T-helper 1 cell treated with Interleukin-12 subunit alpha and Interleukin-12 subunit beta and Interleukin-4 antibody, amounts not matched to agents 30 μg/mL and 1 μg/mL, for 36 hours (primary cell): ENCODE measurements around the gene AMBRA1.

Experiments
- H3K27ac Mint-ChIP-seq: one replicate; pipeline ENCODE4 v1.8.0; 2021; ENCODE audit warnings: mild to moderate bottlenecking, mixed read lengths
- H3K27me3 Mint-ChIP-seq: one replicate; pipeline ENCODE4 v1.8.0; 2021; ENCODE audit warnings: low read depth, mixed read lengths
- H3K36me3 Mint-ChIP-seq: one replicate; pipeline ENCODE4 v1.8.0; 2021; ENCODE audit warnings: low read depth, mixed read lengths
- H3K4me1 Mint-ChIP-seq: one replicate; pipeline ENCODE4 v1.8.0; 2021; ENCODE audit warnings: low read depth, mixed read lengths
- H3K4me3 Mint-ChIP-seq: one replicate; pipeline ENCODE4 v1.8.0; 2021; ENCODE audit warnings: mild to moderate bottlenecking, moderate library complexity, mixed read lengths
- H3K9me3 Mint-ChIP-seq: one replicate; pipeline ENCODE4 v1.8.0; 2021; ENCODE audit warnings: mixed read lengths

Gene AMBRA1

GRCh38 chr11:46593550-46594373 is at the start of gene AMBRA1:
AMBRA1 (minus strand) TSS chr11:46594023; CDS start chr11:46548380, 45,643 bp downstream.
- peak within 1 kb of the TSS; percentile 97 for H3K4me3 Mint-ChIP-seq
- H3K36me3 Mint-ChIP-seq, result peaks cover 11% of the 10 kb centered on the region
- no peaks in the 10 kb centered on the region for H3K9me3 Mint-ChIP-seq
- no peaks in the 10 kb centered on the region for H3K27me3 Mint-ChIP-seq
- H3K27ac Mint-ChIP-seq, result peak within 1 kb of the TSS; percentile 89
- peaks cover 25% of the 10 kb centered on the region for H3K4me1 Mint-ChIP-seq

GRCh38 chr11:46643531-46643930 is 49.7 kb upstream of the AMBRA1 start:
- Mint-ChIP-seq H3K4me3 (no peak overlapping the region), H3K27ac (no peak overlapping the region), H3K4me1 (peaks cover 5% of the 10 kb centered on the region), H3K27me3 (no peaks in the 10 kb centered on the region), H3K36me3 (peaks cover 34% of the 10 kb centered on the region), H3K9me3 (peaks cover 5% of the 10 kb centered on the region)

GRCh38 chr11:46642627-46643335 is 49.0 kb upstream of the AMBRA1 start:
- H3K36me3 Mint-ChIP-seq, result peaks cover 35% of the 10 kb centered on the region

GRCh38 chr11:46641639-46642038 is 47.8 kb upstream of the AMBRA1 start:
- Mint-ChIP-seq H3K4me1 (peaks cover 6% of the 10 kb centered on the region), H3K4me3 (no peak overlapping the region), H3K27me3 (no peaks in the 10 kb centered on the region), H3K36me3 (peaks cover 37% of the 10 kb centered on the region), H3K9me3 (peaks cover 5% of the 10 kb centered on the region), H3K27ac (no peak overlapping the region)

More at GRCh38 chr11:46642627-46643335, 49.0 kb upstream of the AMBRA1 start:
- Mint-ChIP-seq H3K27ac (no peak overlapping the region), H3K4me3 (no peak overlapping the region), H3K4me1 (peaks cover 6% of the 10 kb centered on the region), H3K9me3 (peaks cover 5% of the 10 kb centered on the region), H3K27me3 (no peaks in the 10 kb centered on the region)

GRCh38 chr11:46640036-46640788 is 46.4 kb upstream of the AMBRA1 start:
- Mint-ChIP-seq H3K36me3 (peaks cover 35% of the 10 kb centered on the region), H3K27me3 (no peaks in the 10 kb centered on the region)

GRCh38 chr11:46639197-46639839 is 45.5 kb upstream of the AMBRA1 start:
- H3K36me3 Mint-ChIP-seq, result peaks cover 32% of the 10 kb centered on the region
- no peaks in the 10 kb centered on the region for H3K27me3 Mint-ChIP-seq
- peaks cover 6% of the 10 kb centered on the region for H3K4me1 Mint-ChIP-seq
- no peak overlapping the region for H3K4me3 Mint-ChIP-seq
- peaks cover 5% of the 10 kb centered on the region for H3K9me3 Mint-ChIP-seq
- H3K27ac Mint-ChIP-seq, result peak overlapping the region; percentile 28

More at GRCh38 chr11:46640036-46640788, 46.4 kb upstream of the AMBRA1 start:
- Mint-ChIP-seq H3K27ac (no peak overlapping the region), H3K4me1 (peaks cover 6% of the 10 kb centered on the region), H3K9me3 (peaks cover 5% of the 10 kb centered on the region), H3K4me3 (no peak overlapping the region)

- H3K27ac Mint-ChIP-seq, result no peak overlapping the region
- peaks cover 8% of the 10 kb centered on the region for H3K4me1 Mint-ChIP-seq
- no peak overlapping the region for H3K4me3 Mint-ChIP-seq
- peaks cover 26% of the 10 kb centered on the region for H3K36me3 Mint-ChIP-seq
- peaks cover 5% of the 10 kb centered on the region for H3K9me3 Mint-ChIP-seq
- H3K27me3 Mint-ChIP-seq, result no peaks in the 10 kb centered on the region
Observed at GRCh38 chr11:46637546-46637945, 43.7 kb upstream of the AMBRA1 start.

GRCh38 chr11:46635557-46636139 is 41.8 kb upstream of the AMBRA1 start:
- H3K27me3 Mint-ChIP-seq, result no peaks in the 10 kb centered on the region
- H3K4me3 Mint-ChIP-seq, result no peak overlapping the region
- peaks cover 15% of the 10 kb centered on the region for H3K4me1 Mint-ChIP-seq
- peaks cover 5% of the 10 kb centered on the region for H3K9me3 Mint-ChIP-seq
- peaks cover 26% of the 10 kb centered on the region for H3K36me3 Mint-ChIP-seq
- no peak overlapping the region for H3K27ac Mint-ChIP-seq

GRCh38 chr11:46633291-46634217 is 39.7 kb upstream of the AMBRA1 start:
- H3K4me3 Mint-ChIP-seq, result no peak overlapping the region
- no peak overlapping the region for H3K27ac Mint-ChIP-seq
- no peaks in the 10 kb centered on the region for H3K27me3 Mint-ChIP-seq
- peaks cover 18% of the 10 kb centered on the region for H3K36me3 Mint-ChIP-seq
- H3K4me1 Mint-ChIP-seq, result peaks cover 10% of the 10 kb centered on the region
- H3K9me3 Mint-ChIP-seq, result no peaks in the 10 kb centered on the region

- Mint-ChIP-seq H3K27ac (no peak overlapping the region), H3K36me3 (peaks cover 13% of the 10 kb centered on the region), H3K4me3 (no peak overlapping the region), H3K4me1 (peaks cover 9% of the 10 kb centered on the region), H3K27me3 (no peaks in the 10 kb centered on the region), H3K9me3 (no peaks in the 10 kb centered on the region)
Observed at GRCh38 chr11:46632502-46632901, 38.7 kb upstream of the AMBRA1 start.

- H3K36me3 Mint-ChIP-seq, result peaks cover 12% of the 10 kb centered on the region
- no peak overlapping the region for H3K4me3 Mint-ChIP-seq
- no peak overlapping the region for H3K27ac Mint-ChIP-seq
- peaks cover 9% of the 10 kb centered on the region for H3K4me1 Mint-ChIP-seq
- H3K9me3 Mint-ChIP-seq, result no peaks in the 10 kb centered on the region
- H3K27me3 Mint-ChIP-seq, result no peaks in the 10 kb centered on the region
Observed at GRCh38 chr11:46631676-46632075, 37.9 kb upstream of the AMBRA1 start.

- H3K4me3 Mint-ChIP-seq, result no peak overlapping the region
- H3K9me3 Mint-ChIP-seq, result no peaks in the 10 kb centered on the region
- H3K27me3 Mint-ChIP-seq, result no peaks in the 10 kb centered on the region
- no peak overlapping the region for H3K27ac Mint-ChIP-seq
- peaks cover 15% of the 10 kb centered on the region for H3K36me3 Mint-ChIP-seq
- H3K4me1 Mint-ChIP-seq, result peaks cover 9% of the 10 kb centered on the region
Observed at GRCh38 chr11:46630237-46630636, 36.4 kb upstream of the AMBRA1 start.

GRCh38 chr11:46628961-46629360 is 35.1 kb upstream of the AMBRA1 start:
- Mint-ChIP-seq H3K9me3 (no peaks in the 10 kb centered on the region), H3K27ac (no peak overlapping the region), H3K27me3 (no peaks in the 10 kb centered on the region), H3K4me1 (peaks cover 9% of the 10 kb centered on the region), H3K36me3 (peaks cover 23% of the 10 kb centered on the region), H3K4me3 (no peak overlapping the region)
